GM23338 (cell line): Measurements from ENCODE around the gene HTR4. TPM values are rescaled to one million over a fixed set of nuclear protein-coding genes. Genes with fewer than 3 reads are reported as not detected.

Experiments
- ATAC-seq: fragments of 200-7000 bp; cut with Tn5 transposase; 3 replicates; pipeline ENCODE4 v1.9.1; 2020
- DNase-seq: peaks from one replicate; pipeline ENCODE4 v3.0.0-alpha.2; 2015; ENCODE audit warnings: low spot score
- H2AFZ ChIP-seq: fragments of 200-600 bp; sonication (generic); 2 replicates; pipeline ENCODE4 v1.8.0; 2016; ENCODE audit warnings: antibody characterized with exemption, mild to moderate bottlenecking, moderate library complexity
- H3F3A ChIP-seq: fragments of 200-600 bp; sonication (generic); replicated peaks from 2 replicates; pipeline ENCODE4 v1.8.0; 2017; ENCODE audit warnings: antibody characterized with exemption, mixed run types, low read depth
- H3K27ac ChIP-seq: fragments of 200-600 bp; sonication (generic); 2 replicates; pipeline ENCODE4 v1.6.1; 2016; ENCODE audit warnings: low read depth
- H3K27me3 ChIP-seq: fragments of 200-600 bp; sonication (generic); 2 replicates; pipeline ENCODE4 v1.8.0; 2016; ENCODE audit warnings: mild to moderate bottlenecking, mixed run types, moderate library complexity; ENCODE audit not compliant: insufficient read depth
- H3K36me3 ChIP-seq: fragments of 200-600 bp; sonication (generic); 2 replicates; pipeline ENCODE4 v1.8.0; 2016; ENCODE audit warnings: mild to moderate bottlenecking; ENCODE audit not compliant: insufficient read depth
- H3K4me1 ChIP-seq: fragments of 200-600 bp; sonication (generic); 2 replicates; pipeline ENCODE4 v1.8.0; 2016; ENCODE audit warnings: mild to moderate bottlenecking, moderate library complexity; ENCODE audit not compliant: insufficient read depth
- H3K4me2 ChIP-seq: fragments of 200-600 bp; sonication (generic); 2 replicates; pipeline ENCODE4 v1.7.1; 2017; ENCODE audit warnings: mixed run types
- H3K4me3 ChIP-seq: fragments of 200-600 bp; sonication (generic); 2 replicates; pipeline ENCODE4 v1.6.1; 2016; ENCODE audit warnings: mixed run types
- H3K79me2 ChIP-seq: fragments of 200-600 bp; sonication (generic); replicated peaks from 2 replicates; pipeline ENCODE4 v1.8.0; 2017; ENCODE audit warnings: mild to moderate bottlenecking; ENCODE audit not compliant: insufficient read depth
- H3K9me2 ChIP-seq: fragments of 200-600 bp; sonication (generic); 2 replicates; pipeline ENCODE4 v1.8.0; 2017; ENCODE audit not compliant: insufficient read depth
- H4K20me1 ChIP-seq: fragments of 200-600 bp; sonication (generic); replicated peaks from 2 replicates; pipeline ENCODE4 v1.8.0; 2017; ENCODE audit warnings: mild to moderate bottlenecking; ENCODE audit not compliant: insufficient read depth
- H3K27ac Mint-ChIP-seq: 2 replicates; pipeline ENCODE4 v1.8.0; 2020; ENCODE audit warnings: inconsistent platforms, mild to moderate bottlenecking, moderate library complexity, mixed read lengths
- H3K27me3 Mint-ChIP-seq: 3 replicates; pipeline ENCODE4 v1.8.0; 2022; ENCODE audit warnings: low read depth, mild to moderate bottlenecking, moderate library complexity, mixed read lengths, inconsistent platforms; ENCODE audit not compliant: insufficient read depth, poor library complexity
- H3K36me3 Mint-ChIP-seq: 3 replicates; pipeline ENCODE4 v1.8.0; 2021; ENCODE audit warnings: low read depth, mild to moderate bottlenecking, inconsistent platforms, moderate library complexity, mixed read lengths
- H3K4me1 Mint-ChIP-seq: 3 replicates; pipeline ENCODE4 v1.8.0; 2020; ENCODE audit warnings: mild to moderate bottlenecking, inconsistent platforms, mixed read lengths
- H3K4me3 Mint-ChIP-seq: 3 replicates; pipeline ENCODE4 v1.8.0; 2021; ENCODE audit warnings: moderate library complexity, mild to moderate bottlenecking, inconsistent platforms, mixed read lengths
- H3K9me3 Mint-ChIP-seq: 3 replicates; pipeline ENCODE4 v1.8.0; 2020; ENCODE audit warnings: moderate library complexity, mild to moderate bottlenecking, inconsistent platforms, mixed read lengths
- CREB1 ChIP-seq: fragments of 250-450 bp; sonication (Bioruptor Pico); IDR thresholded peaks from 2 replicates; pipeline ENCODE4 v1.5.0; 2020; ENCODE audit warnings: low read depth, mild to moderate bottlenecking, moderate library complexity
- EZH2 ChIP-seq: fragments of 200-600 bp; sonication (generic); IDR thresholded peaks from one replicate; pipeline ENCODE4 v1.8.0; 2017; ENCODE audit warnings: antibody characterized with exemption, mild to moderate bottlenecking, low read depth; ENCODE audit not compliant: unreplicated experiment
- JUNB ChIP-seq: IDR thresholded peaks from one replicate; pipeline ENCODE4 v1.6.1; 2016; ENCODE audit warnings: antibody characterized with exemption; ENCODE audit not compliant: unreplicated experiment
- POLR2AphosphoS5 ChIP-seq: IDR thresholded peaks from 2 replicates; pipeline ENCODE4 v1.6.1; 2016; ENCODE audit warnings: antibody characterized with exemption, low read depth
- ZNF331 ChIP-seq: fragments of 250-450 bp; sonication (Bioruptor Pico); IDR thresholded peaks from 2 replicates; pipeline ENCODE4 v1.5.0; 2020; ENCODE audit warnings: low read depth, mild to moderate bottlenecking, moderate library complexity
- polyA plus RNA-seq: library from polyadenylated mRNA; unstranded; fragments of >200 nt; fragmentation: Nextera tagmentation; extraction: Ambion mirVana; gene quantifications from 2 replicates; pipeline ENCODE4 v1.2.1, GENCODE V29; 2016
- total RNA-seq: library from RNA; depleted of rRNA; stranded (reverse); fragments of >200 nt; shearing (Covaris generic); gene quantifications from 2 replicates; pipeline ENCODE4 v1.2.3, GENCODE V29; 2014
- TF ChIP-seq, protein P1 (sequence below): IDR thresholded peaks from one replicate; pipeline ENCODE4 v1.6.1; 2018; ENCODE audit warnings: antibody characterized with exemption; ENCODE audit not compliant: unreplicated experiment
- TF ChIP-seq, protein P2 (sequence below): IDR thresholded peaks from 2 replicates; pipeline ENCODE4 v1.6.1; 2016; ENCODE audit warnings: antibody characterized with exemption
- TF ChIP-seq, protein P3 (sequence below), 2 experiments: fragments of 200-600 bp in 1 of 2; sonication (generic) in 1 of 2; conservative IDR thresholded peaks; 2 replicates each; pipeline versions ENCODE4 v1.5.1 to v1.6.1; 2016 to 2017; ENCODE audit warnings: antibody characterized with exemption in 2 of 2, low read depth in 2 of 2, mild to moderate bottlenecking in 2 of 2, moderate library complexity in 1 of 2
- TF ChIP-seq, protein P4 (sequence below): fragments of 250-450 bp; sonication (Bioruptor Pico); IDR thresholded peaks from 2 replicates; pipeline ENCODE4 v1.5.0; 2020; ENCODE audit warnings: mild to moderate bottlenecking, moderate library complexity

Gene HTR4
- total and polyA plus RNA-seq, 2 experiments from 2014 or later, result 0.10 TPM; not detected in 1

DNA sequence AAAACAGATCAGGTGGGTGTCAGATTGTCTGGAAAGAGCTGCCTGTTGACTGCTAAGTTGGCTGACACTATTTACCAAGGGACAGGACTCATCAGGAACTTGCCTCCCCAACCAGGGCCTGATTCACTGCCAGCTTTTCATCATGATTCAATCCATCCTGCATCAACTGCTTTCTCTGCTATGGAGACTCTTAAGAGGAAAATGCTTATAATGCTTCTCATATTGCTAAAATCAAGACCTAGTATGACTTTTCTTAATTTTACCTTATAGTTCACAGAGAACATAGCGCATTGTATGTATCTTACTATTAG, 21.3 kb downstream of the HTR4 start (continued):
- TF ChIP-seq, protein P1, sequence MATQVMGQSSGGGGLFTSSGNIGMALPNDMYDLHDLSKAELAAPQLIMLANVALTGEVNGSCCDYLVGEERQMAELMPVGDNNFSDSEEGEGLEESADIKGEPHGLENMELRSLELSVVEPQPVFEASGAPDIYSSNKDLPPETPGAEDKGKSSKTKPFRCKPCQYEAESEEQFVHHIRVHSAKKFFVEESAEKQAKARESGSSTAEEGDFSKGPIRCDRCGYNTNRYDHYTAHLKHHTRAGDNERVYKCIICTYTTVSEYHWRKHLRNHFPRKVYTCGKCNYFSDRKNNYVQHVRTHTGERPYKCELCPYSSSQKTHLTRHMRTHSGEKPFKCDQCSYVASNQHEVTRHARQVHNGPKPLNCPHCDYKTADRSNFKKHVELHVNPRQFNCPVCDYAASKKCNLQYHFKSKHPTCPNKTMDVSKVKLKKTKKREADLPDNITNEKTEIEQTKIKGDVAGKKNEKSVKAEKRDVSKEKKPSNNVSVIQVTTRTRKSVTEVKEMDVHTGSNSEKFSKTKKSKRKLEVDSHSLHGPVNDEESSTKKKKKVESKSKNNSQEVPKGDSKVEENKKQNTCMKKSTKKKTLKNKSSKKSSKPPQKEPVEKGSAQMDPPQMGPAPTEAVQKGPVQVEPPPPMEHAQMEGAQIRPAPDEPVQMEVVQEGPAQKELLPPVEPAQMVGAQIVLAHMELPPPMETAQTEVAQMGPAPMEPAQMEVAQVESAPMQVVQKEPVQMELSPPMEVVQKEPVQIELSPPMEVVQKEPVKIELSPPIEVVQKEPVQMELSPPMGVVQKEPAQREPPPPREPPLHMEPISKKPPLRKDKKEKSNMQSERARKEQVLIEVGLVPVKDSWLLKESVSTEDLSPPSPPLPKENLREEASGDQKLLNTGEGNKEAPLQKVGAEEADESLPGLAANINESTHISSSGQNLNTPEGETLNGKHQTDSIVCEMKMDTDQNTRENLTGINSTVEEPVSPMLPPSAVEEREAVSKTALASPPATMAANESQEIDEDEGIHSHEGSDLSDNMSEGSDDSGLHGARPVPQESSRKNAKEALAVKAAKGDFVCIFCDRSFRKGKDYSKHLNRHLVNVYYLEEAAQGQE, result no peak
- TF ChIP-seq, protein P2, sequence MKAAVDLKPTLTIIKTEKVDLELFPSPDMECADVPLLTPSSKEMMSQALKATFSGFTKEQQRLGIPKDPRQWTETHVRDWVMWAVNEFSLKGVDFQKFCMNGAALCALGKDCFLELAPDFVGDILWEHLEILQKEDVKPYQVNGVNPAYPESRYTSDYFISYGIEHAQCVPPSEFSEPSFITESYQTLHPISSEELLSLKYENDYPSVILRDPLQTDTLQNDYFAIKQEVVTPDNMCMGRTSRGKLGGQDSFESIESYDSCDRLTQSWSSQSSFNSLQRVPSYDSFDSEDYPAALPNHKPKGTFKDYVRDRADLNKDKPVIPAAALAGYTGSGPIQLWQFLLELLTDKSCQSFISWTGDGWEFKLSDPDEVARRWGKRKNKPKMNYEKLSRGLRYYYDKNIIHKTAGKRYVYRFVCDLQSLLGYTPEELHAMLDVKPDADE, result no peak
- TF ChIP-seq JUNB (no peak), POLR2AphosphoS5 (no peak)
- TF ChIP-seq, protein P3, sequence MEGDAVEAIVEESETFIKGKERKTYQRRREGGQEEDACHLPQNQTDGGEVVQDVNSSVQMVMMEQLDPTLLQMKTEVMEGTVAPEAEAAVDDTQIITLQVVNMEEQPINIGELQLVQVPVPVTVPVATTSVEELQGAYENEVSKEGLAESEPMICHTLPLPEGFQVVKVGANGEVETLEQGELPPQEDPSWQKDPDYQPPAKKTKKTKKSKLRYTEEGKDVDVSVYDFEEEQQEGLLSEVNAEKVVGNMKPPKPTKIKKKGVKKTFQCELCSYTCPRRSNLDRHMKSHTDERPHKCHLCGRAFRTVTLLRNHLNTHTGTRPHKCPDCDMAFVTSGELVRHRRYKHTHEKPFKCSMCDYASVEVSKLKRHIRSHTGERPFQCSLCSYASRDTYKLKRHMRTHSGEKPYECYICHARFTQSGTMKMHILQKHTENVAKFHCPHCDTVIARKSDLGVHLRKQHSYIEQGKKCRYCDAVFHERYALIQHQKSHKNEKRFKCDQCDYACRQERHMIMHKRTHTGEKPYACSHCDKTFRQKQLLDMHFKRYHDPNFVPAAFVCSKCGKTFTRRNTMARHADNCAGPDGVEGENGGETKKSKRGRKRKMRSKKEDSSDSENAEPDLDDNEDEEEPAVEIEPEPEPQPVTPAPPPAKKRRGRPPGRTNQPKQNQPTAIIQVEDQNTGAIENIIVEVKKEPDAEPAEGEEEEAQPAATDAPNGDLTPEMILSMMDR (conservative IDR thresholded peaks at IDR 0.05; ENCODE audit: low read depth in 2 of 2), result no peak

DNA sequence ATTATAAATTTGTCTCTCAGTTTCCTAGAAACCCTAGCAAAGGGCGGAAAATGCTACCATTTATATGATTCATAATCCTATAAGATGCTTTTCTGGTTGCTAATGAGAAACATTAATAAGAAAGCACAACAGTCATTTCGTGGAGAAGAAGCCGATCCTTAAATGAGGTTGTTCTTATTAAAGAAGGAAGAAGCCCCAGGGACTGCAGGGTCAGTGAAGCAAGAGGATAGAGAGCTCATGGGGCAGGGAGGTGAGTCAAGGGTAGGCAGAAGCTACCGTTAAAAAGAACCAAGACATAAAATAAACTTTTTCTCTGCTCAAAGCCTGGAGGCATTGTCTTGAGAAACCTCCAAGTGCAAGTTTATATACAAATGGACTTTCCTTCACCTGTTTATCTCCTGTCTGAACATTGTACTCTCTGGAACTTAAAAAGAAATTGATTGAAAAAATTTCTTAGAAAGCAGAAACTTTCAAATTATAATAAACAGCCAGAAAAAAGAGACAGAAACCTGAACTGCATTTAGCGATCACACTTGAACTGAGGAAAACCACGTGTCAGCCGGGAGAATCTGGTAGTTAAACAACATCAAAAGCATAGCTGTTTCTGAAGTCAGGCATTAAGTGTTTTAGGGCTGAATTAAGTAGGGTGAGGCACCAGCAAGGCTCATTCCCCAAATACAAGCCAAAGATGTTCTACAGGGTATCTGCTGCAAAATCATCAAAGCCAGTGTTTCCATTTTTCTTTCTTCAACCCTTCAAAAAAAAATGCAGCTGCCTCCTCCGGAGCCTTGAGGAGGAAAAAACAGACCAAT, 21.9 kb downstream of the HTR4 start:
- Histone ChIP-seq H3K4me2 (no peak overlapping the region), H3K4me1 (no peaks in the 10 kb centered on the region), H3K4me3 (no peak overlapping the region), H2AFZ (no peak overlapping the region), H3K36me3 (no peaks in the 10 kb centered on the region), H3K27me3 (no peaks in the 10 kb centered on the region), H3K9me2 (no peaks in the 10 kb centered on the region), H4K20me1 (no peaks in the 10 kb centered on the region), H3F3A (no peaks in the 10 kb centered on the region), H3K79me2 (no peaks in the 10 kb centered on the region), H3K27ac (no peak overlapping the region)
- no peaks in the 10 kb centered on the region for H3K36me3 Mint-ChIP-seq
- no peak overlapping the region for H3K4me3 Mint-ChIP-seq
- no peaks in the 10 kb centered on the region for H3K9me3 Mint-ChIP-seq
- H3K27ac Mint-ChIP-seq, result no peak overlapping the region
- no peaks in the 10 kb centered on the region for H3K27me3 Mint-ChIP-seq
- no peaks in the 10 kb centered on the region; the same call in 2 of the 3 replicates for H3K4me1 Mint-ChIP-seq
- no peak for ATAC-seq
- no peak for DNase-seq
- TF ChIP-seq, protein P3 (conservative IDR thresholded peaks at IDR 0.05; ENCODE audit: low read depth in 2 of 2), result no peak
- TF ChIP-seq, protein P4, sequence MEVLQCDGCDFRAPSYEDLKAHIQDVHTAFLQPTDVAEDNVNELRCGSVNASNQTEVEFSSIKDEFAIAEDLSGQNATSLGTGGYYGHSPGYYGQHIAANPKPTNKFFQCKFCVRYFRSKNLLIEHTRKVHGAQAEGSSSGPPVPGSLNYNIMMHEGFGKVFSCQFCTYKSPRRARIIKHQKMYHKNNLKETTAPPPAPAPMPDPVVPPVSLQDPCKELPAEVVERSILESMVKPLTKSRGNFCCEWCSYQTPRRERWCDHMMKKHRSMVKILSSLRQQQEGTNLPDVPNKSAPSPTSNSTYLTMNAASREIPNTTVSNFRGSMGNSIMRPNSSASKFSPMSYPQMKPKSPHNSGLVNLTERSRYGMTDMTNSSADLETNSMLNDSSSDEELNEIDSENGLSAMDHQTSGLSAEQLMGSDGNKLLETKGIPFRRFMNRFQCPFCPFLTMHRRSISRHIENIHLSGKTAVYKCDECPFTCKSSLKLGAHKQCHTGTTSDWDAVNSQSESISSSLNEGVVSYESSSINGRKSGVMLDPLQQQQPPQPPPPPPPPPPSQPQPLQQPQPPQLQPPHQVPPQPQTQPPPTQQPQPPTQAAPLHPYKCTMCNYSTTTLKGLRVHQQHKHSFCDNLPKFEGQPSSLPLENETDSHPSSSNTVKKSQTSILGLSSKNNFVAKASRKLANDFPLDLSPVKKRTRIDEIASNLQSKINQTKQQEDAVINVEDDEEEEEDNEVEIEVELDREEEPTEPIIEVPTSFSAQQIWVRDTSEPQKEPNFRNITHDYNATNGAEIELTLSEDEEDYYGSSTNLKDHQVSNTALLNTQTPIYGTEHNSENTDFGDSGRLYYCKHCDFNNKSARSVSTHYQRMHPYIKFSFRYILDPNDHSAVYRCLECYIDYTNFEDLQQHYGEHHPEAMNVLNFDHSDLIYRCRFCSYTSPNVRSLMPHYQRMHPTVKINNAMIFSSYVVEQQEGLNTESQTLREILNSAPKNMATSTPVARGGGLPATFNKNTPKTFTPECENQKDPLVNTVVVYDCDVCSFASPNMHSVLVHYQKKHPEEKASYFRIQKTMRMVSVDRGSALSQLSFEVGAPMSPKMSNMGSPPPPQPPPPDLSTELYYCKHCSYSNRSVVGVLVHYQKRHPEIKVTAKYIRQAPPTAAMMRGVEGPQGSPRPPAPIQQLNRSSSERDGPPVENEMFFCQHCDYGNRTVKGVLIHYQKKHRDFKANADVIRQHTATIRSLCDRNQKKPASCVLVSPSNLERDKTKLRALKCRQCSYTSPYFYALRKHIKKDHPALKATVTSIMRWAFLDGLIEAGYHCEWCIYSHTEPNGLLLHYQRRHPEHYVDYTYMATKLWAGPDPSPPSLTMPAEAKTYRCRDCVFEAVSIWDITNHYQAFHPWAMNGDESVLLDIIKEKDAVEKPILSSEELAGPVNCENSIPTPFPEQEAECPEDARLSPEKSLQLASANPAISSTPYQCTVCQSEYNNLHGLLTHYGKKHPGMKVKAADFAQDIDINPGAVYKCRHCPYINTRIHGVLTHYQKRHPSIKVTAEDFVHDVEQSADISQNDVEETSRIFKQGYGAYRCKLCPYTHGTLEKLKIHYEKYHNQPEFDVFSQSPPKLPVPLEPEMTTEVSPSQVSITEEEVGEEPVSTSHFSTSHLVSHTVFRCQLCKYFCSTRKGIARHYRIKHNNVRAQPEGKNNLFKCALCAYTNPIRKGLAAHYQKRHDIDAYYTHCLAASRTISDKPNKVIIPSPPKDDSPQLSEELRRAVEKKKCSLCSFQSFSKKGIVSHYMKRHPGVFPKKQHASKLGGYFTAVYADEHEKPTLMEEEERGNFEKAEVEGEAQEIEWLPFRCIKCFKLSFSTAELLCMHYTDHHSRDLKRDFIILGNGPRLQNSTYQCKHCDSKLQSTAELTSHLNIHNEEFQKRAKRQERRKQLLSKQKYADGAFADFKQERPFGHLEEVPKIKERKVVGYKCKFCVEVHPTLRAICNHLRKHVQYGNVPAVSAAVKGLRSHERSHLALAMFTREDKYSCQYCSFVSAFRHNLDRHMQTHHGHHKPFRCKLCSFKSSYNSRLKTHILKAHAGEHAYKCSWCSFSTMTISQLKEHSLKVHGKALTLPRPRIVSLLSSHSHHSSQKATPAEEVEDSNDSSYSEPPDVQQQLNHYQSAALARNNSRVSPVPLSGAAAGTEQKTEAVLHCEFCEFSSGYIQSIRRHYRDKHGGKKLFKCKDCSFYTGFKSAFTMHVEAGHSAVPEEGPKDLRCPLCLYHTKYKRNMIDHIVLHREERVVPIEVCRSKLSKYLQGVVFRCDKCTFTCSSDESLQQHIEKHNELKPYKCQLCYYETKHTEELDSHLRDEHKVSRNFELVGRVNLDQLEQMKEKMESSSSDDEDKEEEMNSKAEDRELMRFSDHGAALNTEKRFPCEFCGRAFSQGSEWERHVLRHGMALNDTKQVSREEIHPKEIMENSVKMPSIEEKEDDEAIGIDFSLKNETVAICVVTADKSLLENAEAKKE (CRISPR knock-in tag), result no peak
- no peak for TF ChIP-seq ZNF331 (CRISPR knock-in tag)
- TF ChIP-seq EZH2, result no peak
- TF ChIP-seq CREB1 (CRISPR knock-in tag), result no peak
